Bronchial epithelial cell (primary cell): ENCODE data around the gene SPACDR. TPM values are rescaled to one million over a fixed set of nuclear protein-coding genes. Genes with fewer than 3 reads are reported as not detected.

Source experiments
- DNase-seq: peaks from one replicate; pipeline ENCODE4 v3.0.0-alpha.2; 2010; ENCODE audit warnings: low read depth
- FAIRE-seq: peaks from 2 replicates; lab custom pipeline; 2011; peaks lifted over from hg19 to GRCh38; lab: Jason Lieb, UNC
- H3K27me3 ChIP-seq: 2 replicates; pipeline ENCODE4 v1.5.1; 2011; ENCODE audit warnings: low read length; ENCODE audit not compliant: control insufficient read depth, insufficient read depth
- H3K36me3 ChIP-seq: 2 replicates; pipeline ENCODE4 v1.5.1; 2011; ENCODE audit warnings: low read length; ENCODE audit not compliant: control insufficient read depth, insufficient read depth
- H3K4me3 ChIP-seq: 2 replicates; pipeline ENCODE4 v1.5.1; 2011; ENCODE audit warnings: mild to moderate bottlenecking, low read depth, low read length, control low read depth
- CTCF ChIP-seq: IDR thresholded peaks from 2 replicates; pipeline ENCODE4 v1.5.1; 2011; ENCODE audit warnings: mild to moderate bottlenecking, moderate library complexity, low read length, control low read depth, inconsistent platforms; ENCODE audit not compliant: insufficient read depth, severe bottlenecking
- total RNA-seq: library from RNA; depleted of rRNA; stranded (reverse); fragments of >200 nt; gene quantifications from 2 replicates; pipeline ENCODE4 v1.2.1, GENCODE V29; 2014

SPACDR gene
- total RNA-seq, 1 donor from 2014 or later: 0.53 TPM

GRCh38 chr7:100483090-100483721 is 19.1 kb upstream of the SPACDR start:
- DNase-seq (no peak), FAIRE-seq (no peak)
- Histone ChIP-seq H3K36me3 (no peaks in the 10 kb centered on the region), H3K4me3 (peak overlapping the region; percentile 52), H3K27me3 (no peaks in the 10 kb centered on the region)
- TF ChIP-seq CTCF: peak; percentile 78

GRCh38 chr7:100482728-100483089 is 18.6 kb upstream of the SPACDR start:
- no peak for FAIRE-seq

GRCh38 chr7:100481466-100481865 is 17.4 kb upstream of the SPACDR start:
- no peak for FAIRE-seq
- Histone ChIP-seq H3K27me3 (no peaks in the 10 kb centered on the region), H3K36me3 (peaks cover 2% of the 10 kb centered on the region), H3K4me3 (no peak overlapping the region)
- TF ChIP-seq CTCF: no peak
- no peak for DNase-seq

More at GRCh38 chr7:100482728-100483089, 18.6 kb upstream of the SPACDR start:
- H3K36me3 ChIP-seq: no peaks in the 10 kb centered on the region
- no peak for TF ChIP-seq CTCF
- no peak for DNase-seq
- peak overlapping the region; percentile 52 for H3K4me3 ChIP-seq
- H3K27me3 ChIP-seq: no peaks in the 10 kb centered on the region

GRCh38 chr7:100478958-100479660 is 15.0 kb upstream of the SPACDR start, which contains the start of gene TSC22D4:
Gene TSC22D4, minus strand, starts transcription at chr7:100479214. Its CDS starts 1,176 bp downstream, at chr7:100478038.
- DNase-seq (peak; percentile 80), FAIRE-seq (no peak)
- Histone ChIP-seq H3K27me3 (no peaks in the 10 kb centered on the region), H3K36me3 (peaks cover 3% of the 10 kb centered on the region), H3K4me3 (peak within 1 kb of the TSS; percentile 95)
- TF ChIP-seq CTCF: no peak

- Histone ChIP-seq H3K36me3 (peaks cover 3% of the 10 kb centered on the region), H3K27me3 (no peaks in the 10 kb centered on the region), H3K4me3 (peak overlapping the region; percentile 95)
- no peak for TF ChIP-seq CTCF
- DNase-seq: no peak
- FAIRE-seq: no peak
These were observed 13.8 kb upstream of the SPACDR start for GRCh38 chr7:100477871-100478267.
